Testis (tissue), 3 donors: ENCODE measurements around the gene SCIN. TPM values are rescaled to one million over a fixed set of nuclear protein-coding genes. Genes with fewer than 3 reads are reported as not detected.
"Not testable (repeated sequence)": the region's sequence is repeated elsewhere in the genome, so short reads cannot be mapped to it uniquely, and the experiment has no call there.

Source experiments
- DNase-seq: peaks from one replicate; pipeline ENCODE4 v3.0.0-alpha.2; 2019
- H3K27ac ChIP-seq, 2 donors: fragments of 200-600 bp; sonication (generic); one replicate each; pipeline ENCODE4 v1.5.1; 2019
- H3K27me3 ChIP-seq: fragments of 200-600 bp; sonication (generic); one replicate; pipeline ENCODE4 v1.5.1; 2019
- H3K36me3 ChIP-seq: fragments of 200-600 bp; sonication (generic); one replicate; pipeline ENCODE4 v1.5.1; 2017; ENCODE audit warnings: low read depth; ENCODE audit errors: missing control alignments
- H3K4me1 ChIP-seq: fragments of 200-600 bp; sonication (generic); one replicate; pipeline ENCODE4 v1.5.1; 2019
- H3K4me3 ChIP-seq, 2 donors: fragments of 200-600 bp; sonication (generic); one replicate each; pipeline ENCODE4 v1.5.1; 2017 to 2019
- H3K9me3 ChIP-seq: fragments of 200-600 bp; sonication (generic); one replicate; pipeline ENCODE4 v1.5.1; 2017
- CTCF ChIP-seq, 3 experiments: fragments of 450-650 bp in 2 of 3; fragments of 200-600 bp in 1 of 3; sonication (generic) in 1 of 3; IDR thresholded peaks; one replicate each; pipeline ENCODE4 v1.5.1; 2016 to 2019; ENCODE audit warnings: antibody characterized with exemption in 3 of 3, mild to moderate bottlenecking in 2 of 3, moderate library complexity in 1 of 3
- POLR2A ChIP-seq: fragments of 450-650 bp; IDR thresholded peaks from one replicate; pipeline ENCODE4 v1.6.1; 2017; ENCODE audit warnings: antibody characterized with exemption, mild to moderate bottlenecking, moderate library complexity
- WGBS, 2 donors: methylation state at CpG; one replicate each; pipeline ENCODE4 v1.1.5; 2018; 5-methylcytosine and 5-hydroxymethylcytosine counted together
- intact Hi-C: fragments of 100-400 bp; cut with DNase I; formaldehyde crosslinking; loops from one replicate; pipeline ENCODE4 v1.15.1; 2023; ENCODE audit warnings: low total_unique reads
- polyA plus RNA-seq: library from polyadenylated mRNA; stranded (reverse); fragments of 350-450 nt; fragmentation: Illumina TruSeq; extraction: RNeasy Lipid Tissue Mini Kit (QIAGEN cat#74804); gene quantifications from one replicate; pipeline ENCODE4 v1.2.3, GENCODE V29; 2014; ENCODE audit warnings: low read depth, low replicate concordance; ENCODE audit not compliant: insufficient read depth
- total RNA-seq, 2 donors: library from RNA; depleted of rRNA; stranded (reverse); fragments of >200 nt; gene quantifications; one replicate each; pipeline ENCODE4 v1.2.3, GENCODE V29; 2016

Gene SCIN
- total and polyA plus RNA-seq, 3 donors from 2014 or later = 4.7 to 21.9 (median 11.4) TPM

- H3K4me1 ChIP-seq = no peaks in the 10 kb centered on the region
- WGBS, 2 donors = 89 to 99% methylated on average over 2 of the region's 2 CpGs
- TF ChIP-seq CTCF (IDR thresholded peaks at IDR 0.05) = no peak
- no peak for TF ChIP-seq POLR2A
- H3K9me3 ChIP-seq = no peaks in the 10 kb centered on the region
- H3K4me3 ChIP-seq = no peak overlapping the region
- DNase-seq = no peak
- intact Hi-C loops = no loop called here
- no peaks in the 10 kb centered on the region for H3K36me3 ChIP-seq
- H3K27ac ChIP-seq = no peak overlapping the region
- H3K27me3 ChIP-seq = no peaks in the 10 kb centered on the region
Observed at GRCh38 chr7:12655161-12655560, 84.6 kb downstream of the SCIN start.

GRCh38 chr7:12660423-12660822 lies 89.9 kb downstream of the SCIN start:
- H3K9me3 ChIP-seq, H3K27me3 ChIP-seq, H3K27ac ChIP-seq, H3K4me3 ChIP-seq, H3K4me1 ChIP-seq, DNase-seq, intact Hi-C loops, H3K36me3 ChIP-seq: not testable (repeated sequence)
- WGBS, 2 donors = 84 to 92% methylated on average over 8 of the region's 8 CpGs

GRCh38 chr7:12660986-12661385 lies 90.5 kb downstream of the SCIN start:
- intact Hi-C loops, H3K9me3 ChIP-seq, H3K27me3 ChIP-seq, H3K27ac ChIP-seq, H3K4me3 ChIP-seq, H3K36me3 ChIP-seq, H3K4me1 ChIP-seq, DNase-seq: not testable (repeated sequence)
- 78 to 80% methylated on average over 3 of the region's 3 CpGs for WGBS, 2 donors

- H3K36me3 ChIP-seq = no peaks in the 10 kb centered on the region
- H3K9me3 ChIP-seq = no peaks in the 10 kb centered on the region
- intact Hi-C loops = no loop called here
- H3K4me1 ChIP-seq = no peaks in the 10 kb centered on the region
- TF ChIP-seq POLR2A (no peak), CTCF (IDR thresholded peaks at IDR 0.05) (no peak)
- no peak overlapping the region for H3K27ac ChIP-seq
- no peaks in the 10 kb centered on the region for H3K27me3 ChIP-seq
- no peak for DNase-seq
- 83 to 89% methylated on average over 6 of the region's 6 CpGs for whole genome bisulfite sequencing, 2 donors
- H3K4me3 ChIP-seq = no peak overlapping the region
Observed at GRCh38 chr7:12661581-12661980, 91.1 kb downstream of the SCIN start.

- no peaks in the 10 kb centered on the region for H3K9me3 ChIP-seq
- TF ChIP-seq CTCF (IDR thresholded peaks at IDR 0.05) = no peak
- TF ChIP-seq POLR2A = no peak
- no peak overlapping the region for H3K4me3 ChIP-seq
- whole genome bisulfite sequencing, 2 donors = 58 to 73% methylated on average over 1 of the region's 1 CpG
- H3K27me3 ChIP-seq = no peaks in the 10 kb centered on the region
- no peaks in the 10 kb centered on the region for H3K36me3 ChIP-seq
- no peaks in the 10 kb centered on the region for H3K4me1 ChIP-seq
- no peak for DNase-seq
- intact Hi-C loops = no loop called here
- H3K27ac ChIP-seq = no peak overlapping the region
Observed at GRCh38 chr7:12670000-12670729, 99.6 kb downstream of the SCIN start.
